Fibroblast of lung (primary cell): Measurements from ENCODE around the gene MESP1. TPM values are rescaled to one million over a fixed set of nuclear protein-coding genes. Genes with fewer than 3 reads are reported as not detected.

Experiments
- DNase-seq, 2 donors: peaks; one replicate each; pipeline versions ENCODE4 v3.0.0 to v3.0.0-alpha.2; 2010; ENCODE audit warnings: low read depth in 2 of 2
- H2AFZ ChIP-seq: 2 replicates; pipeline ENCODE4 v1.5.1; 2012; ENCODE audit warnings: low read length, control low read depth, inconsistent platforms
- H3K27ac ChIP-seq: 2 replicates; pipeline ENCODE4 v1.5.1; 2011; ENCODE audit warnings: low read length, control low read depth; ENCODE audit not compliant: insufficient read depth
- H3K27me3 ChIP-seq: 2 replicates; pipeline ENCODE4 v1.5.1; 2011; ENCODE audit warnings: mild to moderate bottlenecking, low read length; ENCODE audit not compliant: control insufficient read depth, insufficient read depth
- H3K36me3 ChIP-seq: 2 replicates; pipeline ENCODE4 v1.5.1; 2011; ENCODE audit warnings: low read length; ENCODE audit not compliant: control insufficient read depth, insufficient read depth
- H3K4me1 ChIP-seq: 2 replicates; pipeline ENCODE4 v1.5.1; 2011; ENCODE audit warnings: low read length; ENCODE audit not compliant: control insufficient read depth, insufficient read depth; ENCODE audit errors: extremely low read depth
- H3K4me2 ChIP-seq: 2 replicates; pipeline ENCODE4 v1.5.1; 2011; ENCODE audit warnings: low read length, control low read depth; ENCODE audit not compliant: insufficient read depth; ENCODE audit errors: extremely low read depth
- H3K4me3 ChIP-seq, 4 experiments: fragments of 200-600 bp in 1 of 4; sonication (generic) in 1 of 4; replicated peaks in 1 of 4; 2 replicates each; pipeline ENCODE4 v1.5.1; 2011 to 2016; ENCODE audit warnings: low read length in 4 of 4, low read depth in 3 of 4, mild to moderate bottlenecking in 3 of 4, control low read depth in 2 of 4, inconsistent platforms in 1 of 4, mixed read lengths in 1 of 4; ENCODE audit not compliant: insufficient read depth in 1 of 4; ENCODE audit errors: control extremely low read depth in 1 of 4
- H3K79me2 ChIP-seq: 2 replicates; pipeline ENCODE4 v1.5.1; 2012; ENCODE audit warnings: mild to moderate bottlenecking, low read length, inconsistent platforms; ENCODE audit not compliant: control insufficient read depth, insufficient read depth
- H3K9ac ChIP-seq: 2 replicates; pipeline ENCODE4 v1.5.1; 2011; ENCODE audit warnings: mild to moderate bottlenecking, low read length, control low read depth; ENCODE audit not compliant: insufficient read depth
- H3K9me3 ChIP-seq: 2 replicates; pipeline ENCODE4 v1.5.1; 2012; ENCODE audit warnings: low read depth, low read length; ENCODE audit not compliant: control insufficient read depth, insufficient read depth
- H4K20me1 ChIP-seq: 2 replicates; pipeline ENCODE4 v1.5.1; 2011; ENCODE audit warnings: low read length; ENCODE audit not compliant: control insufficient read depth, insufficient read depth; ENCODE audit errors: extremely low read depth
- CTCF ChIP-seq, 2 donors: IDR thresholded peaks in 1 of 2; conservative IDR thresholded peaks in 1 of 2; 1 replicate in 1 of 2; 2 replicates in 1 of 2; pipeline ENCODE4 v1.5.1; 2011 to 2012; ENCODE audit warnings: low read length in 2 of 2, control low read depth in 1 of 2, inconsistent platforms in 1 of 2, low read depth in 1 of 2, mild to moderate bottlenecking in 1 of 2
- EZH2 ChIP-seq: IDR thresholded peaks from 2 replicates; pipeline ENCODE4 v1.5.1; 2012; ENCODE audit warnings: low read length, control low read depth, mild to moderate bottlenecking; ENCODE audit errors: missing control alignments
- polyA minus RNA-seq: library from RNA; depleted of rRNA, polyadenylated mRNA; stranded (reverse); fragments of >200 nt; gene quantifications from 2 replicates; pipeline ENCODE4 v1.2.3, GENCODE V29; 2011; ENCODE audit warnings: low replicate concordance
- polyA plus RNA-seq, 2 donors: library from polyadenylated mRNA; depleted of rRNA in 1 of 2; stranded (reverse) in 1 of 2; unstranded in 1 of 2; fragments of >200 nt; gene quantifications; 2 replicates each; pipeline ENCODE4 v1.2.1, GENCODE V29; 2011 to 2012; ENCODE audit warnings: missing spikeins in 1 of 2
- total RNA-seq: library from RNA; depleted of rRNA; stranded (reverse); fragments of >200 nt; gene quantifications from 2 replicates; pipeline ENCODE4 v1.2.1, GENCODE V29; 2014

MESP1 gene
- 0.26 and 1.3 TPM in 2 replicates for total RNA-seq
- polyA plus RNA-seq: 0.06 TPM in 1 of 2 replicates, not detected in the other
- 0.13 and 0.80 TPM in 2 replicates for polyA plus RNA-seq (2012)
- not detected in 2 replicates for polyA minus RNA-seq

GRCh38 chr15:89750560-89751542 lies at the start of gene MESP1:
TSS of gene MESP1 (minus strand) at chr15:89751249. CDS start at chr15:89751231, 18 bp downstream.
- peak within 1 kb of the TSS; percentile 87 for H3K4me2 ChIP-seq
- peaks cover 17% of the 10 kb centered on the region for H3K27me3 ChIP-seq
- peak within 1 kb of the TSS; percentile 65 for H2AFZ ChIP-seq
- peak; percentile 81 to 90 for DNase-seq
- peak; percentile 55 to 70 for TF ChIP-seq CTCF (conservative IDR thresholded peaks at IDR 0.05 in 1 of 2, IDR thresholded peaks at IDR 0.05 in 1 of 2; ENCODE audit: low read depth in 1 of 2, low read length in 2 of 2)
- no peak for TF ChIP-seq EZH2
- no peaks in the 10 kb centered on the region for H3K9me3 ChIP-seq
- H3K36me3 ChIP-seq: no peaks in the 10 kb centered on the region
- H4K20me1 ChIP-seq: no peaks in the 10 kb centered on the region
- H3K79me2 ChIP-seq: no peaks in the 10 kb centered on the region
- peak within 1 kb of the TSS; percentile 58 for H3K9ac ChIP-seq
- no peak within 1 kb of the TSS for H3K27ac ChIP-seq
- H3K4me3 ChIP-seq: peak within 1 kb of the TSS; percentile 37 to 61 (median 46)
- H3K4me1 ChIP-seq: peaks cover 4% of the 10 kb centered on the region

- DNase-seq: no peak
- Histone ChIP-seq H3K9me3 (no peaks in the 10 kb centered on the region), H3K9ac (no peak overlapping the region), H2AFZ (no peak overlapping the region), H3K27me3 (no peaks in the 10 kb centered on the region), H3K4me3 (no peak overlapping the region), H3K79me2 (no peaks in the 10 kb centered on the region), H4K20me1 (no peaks in the 10 kb centered on the region), H3K4me1 (no peaks in the 10 kb centered on the region), H3K36me3 (peaks cover 52% of the 10 kb centered on the region), H3K27ac (no peak overlapping the region), H3K4me2 (no peak overlapping the region)
- TF ChIP-seq EZH2: no peak
- no peak for TF ChIP-seq CTCF (conservative IDR thresholded peaks at IDR 0.05 in 1 of 2, IDR thresholded peaks at IDR 0.05 in 1 of 2; ENCODE audit: low read depth in 1 of 2, low read length in 2 of 2)
These were observed 49.0 kb upstream of the MESP1 start for GRCh38 chr15:89799918-89800498.
